ENCODE results near the gene BCL2L11.

Gene BCL2L11

GRCh38 chr2:111202266-111203040 is 81.7 kb downstream of the BCL2L11 start:
- no peak overlapping the region for H3K4me3 Mint-ChIP-seq
- no peaks in the 10 kb centered on the region for H3K9me3 Mint-ChIP-seq

DNA sequence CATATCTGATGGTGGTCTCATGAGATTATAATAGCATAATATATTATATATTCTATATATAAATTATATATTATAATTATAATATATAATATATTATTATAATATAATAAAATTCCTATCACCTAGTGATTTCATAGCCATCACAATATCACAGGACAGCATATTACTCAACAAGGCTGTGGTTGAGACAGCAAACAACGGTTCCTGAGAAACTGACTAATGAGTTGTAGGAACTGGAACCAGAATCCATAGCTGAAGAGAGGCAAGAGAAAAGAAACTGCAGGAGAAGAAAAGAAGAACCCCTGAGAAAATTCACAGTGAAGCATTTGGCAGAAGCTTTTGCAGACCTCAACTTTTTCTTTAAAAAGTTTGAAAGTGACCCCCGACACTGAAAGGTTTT is 84.0 kb downstream of the BCL2L11 start:
- no peaks in the 10 kb centered on the region for H3K36me3 Mint-ChIP-seq
- H3K27ac Mint-ChIP-seq: no peak overlapping the region
- no peaks in the 10 kb centered on the region for H3K4me1 Mint-ChIP-seq
- H3K9me3 Mint-ChIP-seq: no peaks in the 10 kb centered on the region
- H3K4me3 Mint-ChIP-seq: no peak overlapping the region
- H3K27me3 Mint-ChIP-seq: peaks cover 1% of the 10 kb centered on the region

More at GRCh38 chr2:111202266-111203040, 81.7 kb downstream of the BCL2L11 start:
- Mint-ChIP-seq H3K4me1 (no peaks in the 10 kb centered on the region), H3K27me3 (peaks cover 1% of the 10 kb centered on the region), H3K27ac (no peak overlapping the region), H3K36me3 (no peaks in the 10 kb centered on the region)

DNA sequence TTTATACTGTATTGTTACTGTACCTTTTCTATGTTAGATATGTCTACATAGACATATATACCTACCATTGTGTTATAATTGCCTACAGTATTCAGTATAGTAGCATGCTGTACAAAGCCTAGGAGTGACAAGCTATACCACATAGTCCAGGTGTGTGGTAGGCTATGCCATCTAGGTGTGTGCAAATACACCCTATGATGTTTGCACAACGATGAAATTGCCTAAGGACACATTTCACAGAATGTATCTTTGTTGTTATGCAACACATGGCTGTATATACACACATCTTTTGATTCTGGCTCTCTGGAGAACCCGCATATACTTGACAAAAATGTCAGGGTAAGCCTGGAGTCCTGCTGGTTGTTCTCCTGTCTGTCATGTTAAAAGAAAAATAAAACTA is 85.1 kb downstream of the BCL2L11 start:
- Mint-ChIP-seq H3K27ac (no peak overlapping the region), H3K9me3 (no peaks in the 10 kb centered on the region), H3K36me3 (no peaks in the 10 kb centered on the region), H3K4me3 (no peak overlapping the region), H3K27me3 (peaks cover 1% of the 10 kb centered on the region), H3K4me1 (no peaks in the 10 kb centered on the region)

- Mint-ChIP-seq H3K27ac (no peak overlapping the region), H3K9me3 (peaks cover under 1% of the 10 kb centered on the region), H3K4me1 (no peaks in the 10 kb centered on the region), H3K27me3 (peaks cover 4% of the 10 kb centered on the region), H3K36me3 (no peaks in the 10 kb centered on the region), H3K4me3 (no peak overlapping the region)
Observed at GRCh38 chr2:111207851-111208250, 87.1 kb downstream of the BCL2L11 start.

GRCh38 chr2:111208639-111209038 is 87.9 kb downstream of the BCL2L11 start:
- Mint-ChIP-seq H3K27me3 (peaks cover 4% of the 10 kb centered on the region), H3K27ac (no peak overlapping the region), H3K36me3 (peaks cover 1% of the 10 kb centered on the region), H3K4me3 (no peak overlapping the region), H3K4me1 (no peaks in the 10 kb centered on the region), H3K9me3 (peaks cover 9% of the 10 kb centered on the region)

DNA sequence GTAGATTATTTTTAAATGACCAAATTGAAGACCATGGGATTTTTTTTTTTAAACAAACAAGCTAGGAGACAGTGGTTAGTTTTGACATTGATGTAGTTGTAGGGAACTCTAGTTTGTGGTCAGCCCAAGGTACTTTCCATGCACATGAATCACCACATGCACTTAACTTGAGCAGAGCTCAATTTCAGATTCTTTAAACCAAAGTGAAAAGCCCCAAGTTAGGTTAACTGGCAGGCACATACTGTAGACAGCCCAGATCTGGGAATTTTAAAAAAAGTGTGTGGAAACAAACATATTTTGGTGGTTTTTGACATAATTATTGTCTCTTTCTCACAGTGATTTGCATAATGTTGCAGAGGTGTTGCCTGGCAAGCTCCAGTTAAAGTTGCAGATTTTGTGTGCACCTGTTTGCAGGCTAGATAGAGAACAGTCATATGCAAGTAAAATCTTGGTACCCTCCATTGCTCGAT is 88.4 kb downstream of the BCL2L11 start:
- Mint-ChIP-seq H3K27me3 (peaks cover 5% of the 10 kb centered on the region), H3K9me3 (peaks cover 13% of the 10 kb centered on the region), H3K36me3 (peaks cover 3% of the 10 kb centered on the region), H3K4me1 (no peaks in the 10 kb centered on the region), H3K4me3 (no peak overlapping the region), H3K27ac (no peak overlapping the region)

DNA sequence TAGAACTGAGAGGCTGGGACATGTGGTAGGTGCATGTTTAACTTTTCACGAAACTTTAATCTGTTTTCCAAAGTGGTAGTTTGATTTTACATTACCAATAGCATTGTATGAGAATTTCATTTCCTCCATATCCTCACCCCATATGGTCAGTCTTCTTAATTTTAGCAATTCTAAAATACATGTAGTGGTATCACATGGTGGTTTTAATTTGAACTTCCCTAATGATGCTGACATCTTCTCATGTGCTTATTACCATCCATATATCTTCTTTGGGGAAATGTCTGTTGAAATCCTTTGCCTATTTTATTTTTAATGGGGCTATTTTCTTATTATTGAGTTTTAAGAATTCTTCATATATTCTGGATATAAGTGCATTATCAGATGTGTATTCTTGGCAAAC is 89.3 kb downstream of the BCL2L11 start:
- peaks cover 11% of the 10 kb centered on the region for H3K27me3 Mint-ChIP-seq
- H3K9me3 Mint-ChIP-seq: peaks cover 23% of the 10 kb centered on the region
- peaks cover 12% of the 10 kb centered on the region for H3K36me3 Mint-ChIP-seq
- no peak overlapping the region for H3K4me3 Mint-ChIP-seq
- H3K4me1 Mint-ChIP-seq: no peaks in the 10 kb centered on the region
- no peak overlapping the region for H3K27ac Mint-ChIP-seq

- H3K27ac Mint-ChIP-seq: no peak overlapping the region
- H3K27me3 Mint-ChIP-seq: peaks cover 13% of the 10 kb centered on the region
- H3K36me3 Mint-ChIP-seq: peaks cover 14% of the 10 kb centered on the region
- peaks cover 24% of the 10 kb centered on the region for H3K9me3 Mint-ChIP-seq
- H3K4me1 Mint-ChIP-seq: no peaks in the 10 kb centered on the region
- no peak overlapping the region for H3K4me3 Mint-ChIP-seq
Observed at GRCh38 chr2:111213877-111214276, 93.2 kb downstream of the BCL2L11 start.

DNA sequence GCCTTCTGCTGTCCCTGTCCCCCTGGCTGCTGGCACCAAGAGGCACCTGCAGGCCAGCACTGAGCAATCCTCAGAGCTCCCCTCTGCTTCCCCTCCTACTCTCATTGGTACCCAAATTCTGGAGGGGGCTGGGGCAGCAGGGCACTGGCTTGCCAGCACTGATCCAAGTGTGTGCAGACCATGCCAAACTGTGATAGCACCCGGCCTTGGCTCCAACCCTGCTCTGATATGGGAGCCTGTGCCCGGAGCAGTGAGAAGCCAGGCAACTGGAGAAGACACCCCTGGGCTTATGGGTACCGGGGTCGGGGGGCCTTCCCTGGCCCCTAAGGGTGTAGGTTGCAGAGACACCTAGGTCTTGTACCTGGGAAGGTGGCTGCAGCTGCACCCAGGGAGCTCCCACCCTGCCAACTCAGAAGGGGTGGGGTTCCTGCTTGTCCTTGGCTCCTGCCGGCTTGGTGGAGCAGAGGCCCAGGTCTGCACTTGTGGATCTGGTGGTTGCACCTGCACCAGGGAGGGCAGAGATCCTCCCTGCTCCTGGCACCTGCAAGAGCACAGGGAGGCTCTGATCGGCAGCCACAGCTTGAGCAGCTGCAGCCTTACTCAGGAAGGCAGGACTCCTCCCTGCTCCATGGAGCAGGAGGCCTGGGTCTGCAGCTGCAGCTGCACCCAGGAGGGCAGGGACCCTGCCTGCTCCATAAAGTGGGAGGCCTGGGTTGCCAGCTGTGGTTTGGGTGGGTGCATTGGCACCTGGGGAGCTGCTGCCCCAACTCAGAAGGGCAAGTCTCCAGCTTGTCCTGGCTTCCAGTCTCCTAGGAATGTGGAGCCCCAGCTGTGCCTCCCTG is 96.3 kb downstream of the BCL2L11 start:
- peaks cover 24% of the 10 kb centered on the region for H3K9me3 Mint-ChIP-seq
- peaks cover 18% of the 10 kb centered on the region for H3K27me3 Mint-ChIP-seq
- no peaks in the 10 kb centered on the region for H3K4me1 Mint-ChIP-seq
- H3K36me3 Mint-ChIP-seq: peaks cover 14% of the 10 kb centered on the region
- H3K4me3 Mint-ChIP-seq: no peak overlapping the region
- H3K27ac Mint-ChIP-seq: no peak overlapping the region

Data from activated naive CD4-positive, alpha-beta T cell treated with anti-CD3 and anti-CD28 coated beads, Interleukin-2, amount 50 U/mL, for 24 hours (primary cell).